Testis (tissue), 2 donors: Measurements from ENCODE around the gene GPR42.

Experiments used
- POLR2A ChIP-seq: fragments of 450-650 bp; IDR thresholded peaks from one replicate; pipeline ENCODE4 v1.6.1; 2017; ENCODE audit warnings: antibody characterized with exemption, mild to moderate bottlenecking, moderate library complexity
- TF ChIP-seq, protein P1 (sequence below), 3 experiments: fragments of 450-650 bp in 2 of 3; fragments of 200-600 bp in 1 of 3; sonication (generic) in 1 of 3; IDR thresholded peaks; one replicate each; pipeline ENCODE4 v1.5.1; 2016 to 2019; ENCODE audit warnings: antibody characterized with exemption in 3 of 3, mild to moderate bottlenecking in 2 of 3, moderate library complexity in 1 of 3

DNA sequence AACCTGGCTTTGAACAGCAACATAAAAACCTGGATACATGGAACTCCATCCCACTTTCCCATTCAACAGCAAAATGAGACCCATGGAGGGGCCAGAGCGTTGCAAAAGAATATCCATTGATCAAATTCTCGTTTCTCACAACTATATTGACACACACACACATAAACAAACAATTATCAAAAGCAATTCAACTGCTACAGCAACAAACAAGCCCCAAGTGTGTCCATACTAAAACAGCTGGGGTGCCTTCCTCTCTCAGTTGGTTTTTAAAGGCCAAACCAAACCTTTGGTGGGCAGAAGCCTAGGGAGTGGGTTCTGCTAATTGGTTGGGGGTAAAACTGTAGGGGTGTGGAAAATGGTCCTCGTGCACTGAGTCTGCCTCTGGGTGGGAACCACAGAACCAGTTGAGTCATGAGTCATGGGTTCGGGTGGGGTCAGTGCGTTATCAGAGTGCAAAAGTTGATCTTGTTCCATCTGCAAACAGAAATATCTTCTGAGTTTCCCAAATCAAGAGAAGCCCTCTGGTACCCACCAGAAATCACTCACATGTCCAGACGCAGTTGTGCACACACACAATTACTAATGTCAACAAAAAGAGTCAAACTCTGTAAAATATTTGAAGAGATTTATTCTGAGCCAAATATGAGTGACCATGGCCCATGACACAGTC lies 18.5 kb downstream of the GPR42 start:
- TF ChIP-seq, protein P1, sequence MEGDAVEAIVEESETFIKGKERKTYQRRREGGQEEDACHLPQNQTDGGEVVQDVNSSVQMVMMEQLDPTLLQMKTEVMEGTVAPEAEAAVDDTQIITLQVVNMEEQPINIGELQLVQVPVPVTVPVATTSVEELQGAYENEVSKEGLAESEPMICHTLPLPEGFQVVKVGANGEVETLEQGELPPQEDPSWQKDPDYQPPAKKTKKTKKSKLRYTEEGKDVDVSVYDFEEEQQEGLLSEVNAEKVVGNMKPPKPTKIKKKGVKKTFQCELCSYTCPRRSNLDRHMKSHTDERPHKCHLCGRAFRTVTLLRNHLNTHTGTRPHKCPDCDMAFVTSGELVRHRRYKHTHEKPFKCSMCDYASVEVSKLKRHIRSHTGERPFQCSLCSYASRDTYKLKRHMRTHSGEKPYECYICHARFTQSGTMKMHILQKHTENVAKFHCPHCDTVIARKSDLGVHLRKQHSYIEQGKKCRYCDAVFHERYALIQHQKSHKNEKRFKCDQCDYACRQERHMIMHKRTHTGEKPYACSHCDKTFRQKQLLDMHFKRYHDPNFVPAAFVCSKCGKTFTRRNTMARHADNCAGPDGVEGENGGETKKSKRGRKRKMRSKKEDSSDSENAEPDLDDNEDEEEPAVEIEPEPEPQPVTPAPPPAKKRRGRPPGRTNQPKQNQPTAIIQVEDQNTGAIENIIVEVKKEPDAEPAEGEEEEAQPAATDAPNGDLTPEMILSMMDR (IDR thresholded peaks at IDR 0.05) = no peak
- no peak for TF ChIP-seq POLR2A
